HG03097 (cell line): ENCODE measurements around the gene KHNYN.
"Not testable (repeated sequence)": the region's sequence is repeated elsewhere in the genome, so short reads cannot be mapped to it uniquely, and the experiment has no call there.

ENCODE experiments used
- ATAC-seq: cut with Tn5 transposase; IDR thresholded peaks from one replicate; pipeline ENCODE4 v1.9.1; 2021; ENCODE audit not compliant: unreplicated experiment, low FRiP score

KHNYN gene

GRCh38 chr14:24429395-24430142 is at the start of gene KHNYN, which contains the start of gene CBLN3:
KHNYN (plus strand) TSS chr14:24429954; CDS start chr14:24430731, 777 bp downstream.
CBLN3 (minus strand) TSS chr14:24429668; CDS start chr14:24429054, 614 bp downstream.
- ATAC-seq, result peak; percentile 62

- ATAC-seq, result no peak
Measured at GRCh38 chr14:24381363-24382063, 48.2 kb upstream of the KHNYN start.

GRCh38 chr14:24382064-24382371 is 47.7 kb upstream of the KHNYN start:
- no peak for ATAC-seq

GRCh38 chr14:24384169-24384568 is 45.6 kb upstream of the KHNYN start:
- no peak for ATAC-seq

GRCh38 chr14:24385524-24385923 is 44.2 kb upstream of the KHNYN start:
- no peak for ATAC-seq

GRCh38 chr14:24387009-24387345 is 42.8 kb upstream of the KHNYN start:
- no peak for ATAC-seq

- not testable (repeated sequence) for ATAC-seq
Measured at GRCh38 chr14:24387579-24387978, 42.2 kb upstream of the KHNYN start.

- ATAC-seq, result no peak
Measured at GRCh38 chr14:24388474-24389179, 41.1 kb upstream of the KHNYN start.

GRCh38 chr14:24389226-24389848 is 40.4 kb upstream of the KHNYN start:
- ATAC-seq, result no peak

GRCh38 chr14:24390701-24391468 is 38.9 kb upstream of the KHNYN start:
- ATAC-seq, result no peak

- ATAC-seq, result no peak
Measured at GRCh38 chr14:24392325-24393091, 37.2 kb upstream of the KHNYN start.

GRCh38 chr14:24394275-24394674 is 35.5 kb upstream of the KHNYN start:
- no peak for ATAC-seq

- no peak for ATAC-seq
Measured at GRCh38 chr14:24395609-24396582, 33.9 kb upstream of the KHNYN start.

- no peak for ATAC-seq
Measured at GRCh38 chr14:24397639-24398292, 32.0 kb upstream of the KHNYN start.

- no peak for ATAC-seq
Measured at GRCh38 chr14:24398293-24398652, 31.5 kb upstream of the KHNYN start.

- ATAC-seq, result no peak
Measured at GRCh38 chr14:24398653-24399446, 30.9 kb upstream of the KHNYN start, which contains the start of gene NYNRIN. NYNRIN (plus strand) TSS chr14:24399003; CDS start chr14:24399247, 244 bp downstream.

- ATAC-seq, result no peak
Measured at GRCh38 chr14:24399447-24399822, 30.3 kb upstream of the KHNYN start.
